HG03039 (cell line): ENCODE results near the gene SGCG.

Experiments used
- ATAC-seq: cut with Tn5 transposase; IDR thresholded peaks from one replicate; pipeline ENCODE4 v1.9.1; 2021; ENCODE audit warnings: mild to moderate bottlenecking, moderate library complexity; ENCODE audit not compliant: unreplicated experiment

SGCG gene

GRCh38 chr13:23323946-23324709, 143.3 kb downstream of the SGCG start:
- no peak for ATAC-seq

GRCh38 chr13:23325191-23325590, 144.4 kb downstream of the SGCG start:
- ATAC-seq: peak; percentile 37

- no peak for ATAC-seq
Measured at GRCh38 chr13:23330356-23330755, 149.6 kb downstream of the SGCG start.

- no peak for ATAC-seq
Measured at GRCh38 chr13:23339225-23339624, 158.4 kb downstream of the SGCG start.

GRCh38 chr13:23344931-23345595, 164.3 kb downstream of the SGCG start:
- ATAC-seq: no peak

GRCh38 chr13:23347601-23348000, 166.8 kb downstream of the SGCG start:
- no peak for ATAC-seq

GRCh38 chr13:23348262-23349127, 167.7 kb downstream of the SGCG start:
- no peak for ATAC-seq

- no peak for ATAC-seq
Measured at GRCh38 chr13:23349161-23349897, 168.6 kb downstream of the SGCG start.

- ATAC-seq: no peak
Measured at GRCh38 chr13:23350009-23350408, 169.2 kb downstream of the SGCG start.

- ATAC-seq: no peak
Measured at GRCh38 chr13:23352161-23352560, 171.4 kb downstream of the SGCG start.

- no peak for ATAC-seq
Measured at GRCh38 chr13:23354520-23354919, 173.7 kb downstream of the SGCG start.

GRCh38 chr13:23356368-23356767, 175.6 kb downstream of the SGCG start:
- no peak for ATAC-seq

GRCh38 chr13:23357349-23357748, 176.6 kb downstream of the SGCG start:
- no peak for ATAC-seq

- ATAC-seq: no peak
Measured at GRCh38 chr13:23359882-23360281, 179.1 kb downstream of the SGCG start.

GRCh38 chr13:23365652-23366051, 184.9 kb downstream of the SGCG start:
- no peak for ATAC-seq

- no peak for ATAC-seq
Measured at GRCh38 chr13:23367907-23368306, 187.1 kb downstream of the SGCG start.

GRCh38 chr13:23372264-23372906, 191.6 kb downstream of the SGCG start:
- ATAC-seq: no peak
